Right atrium auricular region (tissue), 2 donors: ENCODE data around the gene SIRT2. TPM values are rescaled to one million over a fixed set of nuclear protein-coding genes. Genes with fewer than 3 reads are reported as not detected.

Source experiments
- DNase-seq: peaks from one replicate; pipeline ENCODE4 v3.0.0-alpha.2; 2019; ENCODE audit warnings: low spot score
- H3K27ac ChIP-seq, 2 donors: fragments of 200-600 bp; sonication (generic); 1 replicate in 1 of 2; 2 replicates in 1 of 2; pipeline ENCODE4 v1.5.1; 2016 to 2019
- H3K27me3 ChIP-seq, 2 donors: fragments of 200-600 bp; sonication (generic); one replicate each; pipeline versions ENCODE4 v1.5.1 to v1.6.0; 2017 to 2019
- H3K36me3 ChIP-seq: fragments of 200-600 bp; sonication (generic); one replicate; pipeline ENCODE4 v1.5.1; 2016
- H3K4me1 ChIP-seq, 2 donors: fragments of 200-600 bp; sonication (generic); one replicate each; pipeline versions ENCODE4 v1.5.1 to v1.6.0; 2017 to 2019
- H3K4me3 ChIP-seq, 2 donors: fragments of 200-600 bp; sonication (generic); 1 replicate in 1 of 2; 2 replicates in 1 of 2; pipeline ENCODE4 v1.5.1; 2017 to 2019; ENCODE audit warnings: mild to moderate bottlenecking in 1 of 2, moderate library complexity in 1 of 2
- H3K9me3 ChIP-seq, 2 donors: fragments of 200-600 bp; sonication (generic); one replicate each; pipeline ENCODE4 v1.5.1; 2019
- CTCF ChIP-seq, 2 donors: fragments of 200-600 bp; sonication (generic); IDR thresholded peaks; one replicate each; pipeline ENCODE4 v1.5.1; 2019; ENCODE audit warnings: antibody characterized with exemption in 2 of 2
- total RNA-seq, 2 donors: library from RNA; depleted of rRNA; stranded (reverse); fragments of >200 nt; gene quantifications; one replicate each; pipeline ENCODE4 v1.1.0, GENCODE V29; 2016

Gene SIRT2
- total RNA-seq, 2 donors from 2014 or later: 91.5 to 170 TPM

DNA sequence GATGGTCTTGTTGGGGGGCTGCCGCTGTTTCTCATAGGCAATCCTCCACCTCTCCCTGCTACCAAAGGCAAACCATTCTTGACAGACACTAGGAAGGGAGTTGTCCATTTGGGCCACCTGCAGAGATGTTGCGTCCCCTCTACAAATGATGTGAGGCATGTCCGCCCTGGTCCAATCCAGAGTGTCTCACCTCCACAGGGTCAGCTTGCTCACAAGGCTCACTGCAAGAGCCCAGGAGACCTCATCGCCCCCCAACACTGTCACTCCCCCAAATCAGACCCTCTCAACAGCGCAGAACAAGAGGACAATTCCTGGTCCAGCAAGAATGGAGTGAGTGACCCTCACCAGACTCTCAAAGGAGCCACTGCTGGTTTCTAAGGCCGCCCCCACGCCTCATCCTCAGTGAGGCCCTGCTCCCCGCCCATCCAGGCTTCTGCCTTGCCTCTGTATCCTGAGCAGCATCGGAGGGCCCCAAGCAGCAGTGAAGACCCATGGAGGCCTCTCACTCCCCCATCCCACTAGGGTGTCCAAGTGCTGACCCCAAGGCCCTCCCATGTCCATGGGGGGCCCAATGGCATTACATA is 56.2 kb downstream of the SIRT2 start:
- no peak overlapping the region for H3K27ac ChIP-seq
- H3K27me3 ChIP-seq: no peaks in the 10 kb centered on the region
- no peak for DNase-seq
- peaks cover 100% of the 10 kb centered on the region for H3K36me3 ChIP-seq
- no peaks in the 10 kb centered on the region for H3K9me3 ChIP-seq
- H3K4me3 ChIP-seq: no peak overlapping the region
- peaks cover 0 to 30% of the 10 kb centered on the region in 2 donors for H3K4me1 ChIP-seq
- TF ChIP-seq CTCF (IDR thresholded peaks at IDR 0.05): no peak

DNA sequence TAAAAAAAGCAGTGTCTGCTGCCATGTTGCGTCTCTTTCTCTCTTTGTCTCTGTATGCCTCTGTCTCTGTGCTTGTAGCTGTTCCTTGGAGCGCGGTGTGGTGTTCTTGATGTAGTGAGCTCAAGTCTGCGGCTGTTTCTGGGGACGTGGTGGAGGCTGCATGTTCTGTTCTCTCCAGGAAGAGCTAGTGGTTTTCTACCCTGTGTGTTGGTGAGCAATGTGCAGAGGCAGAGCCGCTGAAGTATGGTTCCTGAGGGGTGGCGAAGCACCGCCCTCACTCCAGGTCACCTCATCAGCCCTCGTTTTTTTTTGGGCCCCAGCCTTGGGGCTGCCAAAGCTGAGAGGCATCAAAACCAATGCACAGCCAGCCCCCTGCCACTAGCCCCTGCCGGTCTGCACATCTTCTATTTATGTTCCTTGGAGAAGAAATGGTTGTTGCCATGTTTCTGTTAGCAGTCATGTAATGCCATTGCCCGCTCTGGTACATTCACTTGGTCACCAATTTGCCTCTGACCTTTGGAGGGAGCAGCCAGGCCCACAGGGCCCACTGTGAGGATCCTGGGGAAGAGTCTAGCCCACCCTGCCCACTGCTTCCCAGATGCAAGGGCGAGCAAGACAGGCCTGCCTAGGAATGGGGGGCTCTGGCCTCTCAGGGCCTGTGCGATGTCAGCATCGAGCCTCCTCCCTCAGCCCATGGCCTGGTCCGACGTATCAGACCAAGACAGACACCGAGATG is 56.8 kb downstream of the SIRT2 start:
- Histone ChIP-seq H3K4me3 (no peak overlapping the region), H3K4me1 (peaks cover 0 to 23% of the 10 kb centered on the region in 2 donors), H3K27me3 (no peaks in the 10 kb centered on the region), H3K36me3 (peaks cover 100% of the 10 kb centered on the region), H3K27ac (no peak overlapping the region), H3K9me3 (no peaks in the 10 kb centered on the region)
- no peak for TF ChIP-seq CTCF (IDR thresholded peaks at IDR 0.05)
- DNase-seq: no peak

DNA sequence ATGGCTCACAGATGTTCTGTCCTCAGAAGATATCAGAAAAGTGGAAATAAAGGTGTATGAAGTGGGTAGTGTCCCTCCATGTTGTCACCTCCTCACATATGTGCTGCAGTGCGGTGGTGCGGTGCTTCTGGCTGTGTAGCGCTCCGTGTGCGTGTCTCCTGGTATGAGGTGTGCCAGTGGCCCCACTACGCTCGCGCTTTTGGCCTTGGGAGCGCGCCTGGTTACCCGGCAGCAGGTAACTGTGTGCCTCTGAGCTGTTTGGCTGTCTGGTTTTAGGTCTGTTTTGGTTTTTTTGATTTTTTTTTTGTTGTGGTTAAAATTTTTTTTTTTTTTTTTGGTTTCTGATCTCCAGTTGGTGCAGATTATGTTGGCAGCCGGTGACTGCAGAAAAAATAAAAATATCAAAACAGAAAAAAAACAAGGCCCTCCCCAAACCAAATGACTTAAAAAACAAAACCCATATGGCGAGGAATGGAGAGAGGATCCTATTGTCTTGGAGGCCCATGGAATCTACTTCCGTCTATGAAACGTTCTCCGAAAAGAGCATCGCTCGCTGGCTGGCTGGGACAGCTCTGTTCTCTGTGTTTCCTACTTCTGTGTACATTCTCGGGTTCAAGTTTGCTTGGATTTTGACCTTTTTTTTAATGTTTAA is 57.5 kb downstream of the SIRT2 start:
- DNase-seq: no peak
- H3K4me1 ChIP-seq: peaks cover 0 to 16% of the 10 kb centered on the region in 2 donors
- peaks cover 100% of the 10 kb centered on the region for H3K36me3 ChIP-seq
- no peak overlapping the region for H3K4me3 ChIP-seq
- H3K9me3 ChIP-seq: no peaks in the 10 kb centered on the region
- TF ChIP-seq CTCF (IDR thresholded peaks at IDR 0.05): no peak
- H3K27ac ChIP-seq: no peak overlapping the region
- H3K27me3 ChIP-seq: no peaks in the 10 kb centered on the region

DNA sequence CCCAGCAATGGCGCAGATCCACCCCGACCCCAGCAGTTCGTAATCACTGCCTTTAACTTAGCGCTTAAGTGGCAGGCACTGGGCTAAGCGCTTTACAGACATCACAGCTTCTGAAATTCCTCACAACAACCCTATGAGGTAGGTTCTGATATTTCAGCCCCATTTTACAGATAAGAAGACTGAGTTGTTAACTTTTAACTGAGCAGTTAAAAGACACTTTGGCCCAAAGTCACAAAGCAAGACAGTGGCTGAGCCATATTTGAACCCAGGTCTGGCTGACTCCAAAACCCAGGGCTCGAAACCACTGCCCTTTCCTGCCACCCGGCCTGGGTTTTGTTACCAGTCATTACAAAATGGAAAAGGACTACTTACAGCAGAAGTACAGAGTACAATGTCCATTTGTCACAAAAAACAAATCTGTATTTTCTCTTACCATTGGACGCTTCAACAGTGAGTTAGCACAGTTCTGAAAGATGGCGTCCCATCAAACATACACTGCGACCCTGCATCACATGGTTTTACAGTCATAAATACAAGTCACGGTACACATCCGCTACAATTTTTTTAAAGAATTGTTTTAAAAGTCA is 58.1 kb downstream of the SIRT2 start:
- Histone ChIP-seq H3K36me3 (peaks cover 100% of the 10 kb centered on the region), H3K4me1 (peaks cover 0 to 10% of the 10 kb centered on the region in 2 donors), H3K27ac (no peak overlapping the region), H3K9me3 (no peaks in the 10 kb centered on the region), H3K4me3 (no peak overlapping the region), H3K27me3 (no peaks in the 10 kb centered on the region)
- no peak for DNase-seq
- TF ChIP-seq CTCF (IDR thresholded peaks at IDR 0.05): no peak

GRCh38 chr19:38840583-38840968 is 58.8 kb downstream of the SIRT2 start:
- Histone ChIP-seq H3K4me3 (no peak overlapping the region), H3K36me3 (peaks cover 100% of the 10 kb centered on the region), H3K9me3 (no peaks in the 10 kb centered on the region), H3K27me3 (no peaks in the 10 kb centered on the region), H3K27ac (no peak overlapping the region), H3K4me1 (peaks cover 0 to 3% of the 10 kb centered on the region in 2 donors)
- no peak for TF ChIP-seq CTCF (IDR thresholded peaks at IDR 0.05)
- no peak for DNase-seq
